ENCODE data around the gene HEY2.
A peak's percentile ranks its signal among the peaks of the same experiment; 100 is the strongest.

Gene HEY2

DNA sequence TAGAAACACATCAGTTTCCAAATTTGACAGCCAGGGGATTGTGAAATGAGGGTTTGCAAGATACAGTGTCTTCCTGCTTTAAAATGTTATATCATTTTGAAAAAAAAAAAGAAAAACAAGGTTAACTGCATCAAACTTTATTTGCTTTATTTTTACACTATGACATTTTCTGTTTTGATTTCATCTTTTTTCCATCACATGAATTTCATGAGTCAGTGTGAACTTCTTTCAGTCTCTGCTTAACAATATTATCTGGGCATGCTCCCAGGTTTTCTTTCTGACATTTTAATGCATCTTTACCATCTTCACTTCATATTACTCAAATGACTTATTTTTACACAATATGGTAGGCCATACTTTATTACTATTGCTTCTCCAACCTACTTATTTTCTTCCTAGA lies 43.2 kb downstream of the HEY2 start (continued):
- TF ChIP-seq, protein P1, sequence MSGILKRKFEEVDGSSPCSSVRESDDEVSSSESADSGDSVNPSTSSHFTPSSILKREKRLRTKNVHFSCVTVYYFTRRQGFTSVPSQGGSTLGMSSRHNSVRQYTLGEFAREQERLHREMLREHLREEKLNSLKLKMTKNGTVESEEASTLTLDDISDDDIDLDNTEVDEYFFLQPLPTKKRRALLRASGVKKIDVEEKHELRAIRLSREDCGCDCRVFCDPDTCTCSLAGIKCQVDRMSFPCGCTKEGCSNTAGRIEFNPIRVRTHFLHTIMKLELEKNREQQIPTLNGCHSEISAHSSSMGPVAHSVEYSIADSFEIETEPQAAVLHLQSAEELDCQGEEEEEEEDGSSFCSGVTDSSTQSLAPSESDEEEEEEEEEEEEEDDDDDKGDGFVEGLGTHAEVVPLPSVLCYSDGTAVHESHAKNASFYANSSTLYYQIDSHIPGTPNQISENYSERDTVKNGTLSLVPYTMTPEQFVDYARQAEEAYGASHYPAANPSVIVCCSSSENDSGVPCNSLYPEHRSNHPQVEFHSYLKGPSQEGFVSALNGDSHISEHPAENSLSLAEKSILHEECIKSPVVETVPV (CRISPR knock-in tag; IDR thresholded peaks at IDR 0.05) = no peak
- no peak for TF ChIP-seq ESRRG (CRISPR knock-in tag; IDR thresholded peaks at IDR 0.05)
- TF ChIP-seq, protein P2, sequence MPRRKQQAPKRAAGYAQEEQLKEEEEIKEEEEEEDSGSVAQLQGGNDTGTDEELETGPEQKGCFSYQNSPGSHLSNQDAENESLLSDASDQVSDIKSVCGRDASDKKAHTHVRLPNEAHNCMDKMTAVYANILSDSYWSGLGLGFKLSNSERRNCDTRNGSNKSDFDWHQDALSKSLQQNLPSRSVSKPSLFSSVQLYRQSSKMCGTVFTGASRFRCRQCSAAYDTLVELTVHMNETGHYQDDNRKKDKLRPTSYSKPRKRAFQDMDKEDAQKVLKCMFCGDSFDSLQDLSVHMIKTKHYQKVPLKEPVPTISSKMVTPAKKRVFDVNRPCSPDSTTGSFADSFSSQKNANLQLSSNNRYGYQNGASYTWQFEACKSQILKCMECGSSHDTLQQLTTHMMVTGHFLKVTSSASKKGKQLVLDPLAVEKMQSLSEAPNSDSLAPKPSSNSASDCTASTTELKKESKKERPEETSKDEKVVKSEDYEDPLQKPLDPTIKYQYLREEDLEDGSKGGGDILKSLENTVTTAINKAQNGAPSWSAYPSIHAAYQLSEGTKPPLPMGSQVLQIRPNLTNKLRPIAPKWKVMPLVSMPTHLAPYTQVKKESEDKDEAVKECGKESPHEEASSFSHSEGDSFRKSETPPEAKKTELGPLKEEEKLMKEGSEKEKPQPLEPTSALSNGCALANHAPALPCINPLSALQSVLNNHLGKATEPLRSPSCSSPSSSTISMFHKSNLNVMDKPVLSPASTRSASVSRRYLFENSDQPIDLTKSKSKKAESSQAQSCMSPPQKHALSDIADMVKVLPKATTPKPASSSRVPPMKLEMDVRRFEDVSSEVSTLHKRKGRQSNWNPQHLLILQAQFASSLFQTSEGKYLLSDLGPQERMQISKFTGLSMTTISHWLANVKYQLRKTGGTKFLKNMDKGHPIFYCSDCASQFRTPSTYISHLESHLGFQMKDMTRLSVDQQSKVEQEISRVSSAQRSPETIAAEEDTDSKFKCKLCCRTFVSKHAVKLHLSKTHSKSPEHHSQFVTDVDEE (CRISPR knock-in tag; IDR thresholded peaks at IDR 0.05) = no peak

DNA sequence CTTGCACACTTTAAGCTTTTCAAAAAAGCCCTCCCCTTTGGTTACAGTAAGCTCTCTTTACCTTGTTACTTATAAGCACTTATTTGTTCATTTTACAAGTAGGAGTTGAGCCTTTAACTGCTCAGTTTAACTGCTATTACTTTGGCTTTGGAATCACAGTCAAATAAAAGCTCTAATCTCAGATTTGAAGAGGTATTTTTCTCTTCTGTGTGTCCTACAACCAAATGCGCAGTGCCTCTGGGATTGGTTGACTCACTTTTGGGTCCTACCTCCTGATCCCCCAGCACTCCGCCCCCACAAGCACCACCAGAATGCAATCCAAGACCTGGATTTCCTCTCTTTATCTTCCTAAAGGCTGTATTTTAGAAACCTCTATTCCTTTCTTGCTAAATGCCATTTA lies 43.8 kb downstream of the HEY2 start:
- no peak for ATAC-seq

DNA sequence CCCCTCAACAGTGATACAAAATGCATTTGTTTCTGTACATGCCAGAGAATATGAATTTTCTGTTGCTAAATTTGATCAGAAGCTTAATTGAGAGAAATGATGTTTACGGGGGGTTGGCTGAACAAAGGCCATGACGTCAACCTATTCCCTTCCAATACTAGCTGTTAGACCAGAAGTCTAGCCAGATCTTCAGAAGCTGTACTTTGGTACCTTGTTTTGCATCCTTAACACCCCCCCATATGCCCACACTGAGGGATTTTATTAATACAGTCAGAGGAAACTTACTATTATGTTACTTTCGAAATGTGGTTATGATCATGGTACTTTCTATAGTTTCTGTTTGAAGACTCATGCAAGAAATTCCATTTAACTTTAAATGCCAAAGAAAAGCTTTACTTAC lies 44.4 kb downstream of the HEY2 start:
- TF ChIP-seq TCF4 (CRISPR knock-in tag; IDR thresholded peaks at IDR 0.05; ENCODE audit: borderline replicate concordance) = no peak
- TF ChIP-seq, protein P3, sequence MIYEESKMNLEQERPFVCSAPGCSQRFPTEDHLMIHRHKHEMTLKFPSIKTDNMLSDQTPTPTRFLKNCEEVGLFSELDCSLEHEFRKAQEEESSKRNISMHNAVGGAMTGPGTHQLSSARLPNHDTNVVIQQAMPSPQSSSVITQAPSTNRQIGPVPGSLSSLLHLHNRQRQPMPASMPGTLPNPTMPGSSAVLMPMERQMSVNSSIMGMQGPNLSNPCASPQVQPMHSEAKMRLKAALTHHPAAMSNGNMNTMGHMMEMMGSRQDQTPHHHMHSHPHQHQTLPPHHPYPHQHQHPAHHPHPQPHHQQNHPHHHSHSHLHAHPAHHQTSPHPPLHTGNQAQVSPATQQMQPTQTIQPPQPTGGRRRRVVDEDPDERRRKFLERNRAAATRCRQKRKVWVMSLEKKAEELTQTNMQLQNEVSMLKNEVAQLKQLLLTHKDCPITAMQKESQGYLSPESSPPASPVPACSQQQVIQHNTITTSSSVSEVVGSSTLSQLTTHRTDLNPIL (CRISPR knock-in tag; IDR thresholded peaks at IDR 0.05; ENCODE audit: low read depth) = 0 out of 2 replicates have a peak, but pooled peaks have one; percentile 53

More for the DNA sequence above, 43.8 kb downstream of the HEY2 start:
- TF ChIP-seq OSR1 (CRISPR knock-in tag; IDR thresholded peaks at IDR 0.05) (no peak), ZFP30 (CRISPR knock-in tag; IDR thresholded peaks at IDR 0.05) (no peak), ZNF70 (CRISPR knock-in tag; IDR thresholded peaks at IDR 0.05) (no peak), ARNTL (CRISPR knock-in tag; IDR thresholded peaks at IDR 0.05; ENCODE audit: borderline replicate concordance, low read depth) (no peak), RARB (CRISPR knock-in tag; IDR thresholded peaks at IDR 0.05) (no peak), PPARA (CRISPR knock-in tag; IDR thresholded peaks at IDR 0.05; ENCODE audit: borderline replicate concordance) (no peak), SNAI2 (CRISPR knock-in tag; IDR thresholded peaks at IDR 0.05) (no peak), TOX (CRISPR knock-in tag; IDR thresholded peaks at IDR 0.05; ENCODE audit: borderline replicate concordance) (no peak), ZFP3 (CRISPR knock-in tag; IDR thresholded peaks at IDR 0.05) (no peak), CSDC2 (CRISPR knock-in tag; IDR thresholded peaks at IDR 0.05) (no peak), ZNF565 (CRISPR knock-in tag; conservative IDR thresholded peaks at IDR 0.05; ENCODE audit: low read depth) (no peak), TCF4 (CRISPR knock-in tag; IDR thresholded peaks at IDR 0.05; ENCODE audit: borderline replicate concordance) (no peak), GLIS3 (CRISPR knock-in tag; IDR thresholded peaks at IDR 0.05) (no peak), ESRRG (CRISPR knock-in tag; IDR thresholded peaks at IDR 0.05) (no peak), BACH2 (CRISPR knock-in tag; IDR thresholded peaks at IDR 0.05; ENCODE audit: borderline replicate concordance) (no peak)
- TF ChIP-seq, protein P1 (CRISPR knock-in tag; IDR thresholded peaks at IDR 0.05) = no peak
- TF ChIP-seq, protein P4, sequence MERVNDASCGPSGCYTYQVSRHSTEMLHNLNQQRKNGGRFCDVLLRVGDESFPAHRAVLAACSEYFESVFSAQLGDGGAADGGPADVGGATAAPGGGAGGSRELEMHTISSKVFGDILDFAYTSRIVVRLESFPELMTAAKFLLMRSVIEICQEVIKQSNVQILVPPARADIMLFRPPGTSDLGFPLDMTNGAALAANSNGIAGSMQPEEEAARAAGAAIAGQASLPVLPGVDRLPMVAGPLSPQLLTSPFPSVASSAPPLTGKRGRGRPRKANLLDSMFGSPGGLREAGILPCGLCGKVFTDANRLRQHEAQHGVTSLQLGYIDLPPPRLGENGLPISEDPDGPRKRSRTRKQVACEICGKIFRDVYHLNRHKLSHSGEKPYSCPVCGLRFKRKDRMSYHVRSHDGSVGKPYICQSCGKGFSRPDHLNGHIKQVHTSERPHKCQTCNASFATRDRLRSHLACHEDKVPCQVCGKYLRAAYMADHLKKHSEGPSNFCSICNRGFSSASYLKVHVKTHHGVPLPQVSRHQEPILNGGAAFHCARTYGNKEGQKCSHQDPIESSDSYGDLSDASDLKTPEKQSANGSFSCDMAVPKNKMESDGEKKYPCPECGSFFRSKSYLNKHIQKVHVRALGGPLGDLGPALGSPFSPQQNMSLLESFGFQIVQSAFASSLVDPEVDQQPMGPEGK (CRISPR knock-in tag; IDR thresholded peaks at IDR 0.05; ENCODE audit: borderline replicate concordance) = no peak
- TF ChIP-seq, protein P5, sequence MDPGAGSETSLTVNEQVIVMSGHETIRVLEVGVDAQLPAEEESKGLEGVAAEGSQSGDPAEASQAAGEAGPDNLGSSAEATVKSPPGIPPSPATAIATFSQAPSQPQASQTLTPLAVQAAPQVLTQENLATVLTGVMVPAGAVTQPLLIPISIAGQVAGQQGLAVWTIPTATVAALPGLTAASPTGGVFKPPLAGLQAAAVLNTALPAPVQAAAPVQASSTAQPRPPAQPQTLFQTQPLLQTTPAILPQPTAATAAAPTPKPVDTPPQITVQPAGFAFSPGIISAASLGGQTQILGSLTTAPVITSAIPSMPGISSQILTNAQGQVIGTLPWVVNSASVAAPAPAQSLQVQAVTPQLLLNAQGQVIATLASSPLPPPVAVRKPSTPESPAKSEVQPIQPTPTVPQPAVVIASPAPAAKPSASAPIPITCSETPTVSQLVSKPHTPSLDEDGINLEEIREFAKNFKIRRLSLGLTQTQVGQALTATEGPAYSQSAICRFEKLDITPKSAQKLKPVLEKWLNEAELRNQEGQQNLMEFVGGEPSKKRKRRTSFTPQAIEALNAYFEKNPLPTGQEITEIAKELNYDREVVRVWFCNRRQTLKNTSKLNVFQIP (CRISPR knock-in tag; IDR thresholded peaks at IDR 0.05; ENCODE audit: borderline replicate concordance, low read depth) = no peak
- TF ChIP-seq, protein P3 (CRISPR knock-in tag; IDR thresholded peaks at IDR 0.05; ENCODE audit: low read depth) = no peak

More for the DNA sequence above, 44.4 kb downstream of the HEY2 start:
- ATAC-seq = no peak
